A549 (cell line): ENCODE results near the gene TRIM10. TPM values are rescaled to one million over a fixed set of nuclear protein-coding genes. Genes with fewer than 3 reads are reported as not detected.

ENCODE experiments used
- ATAC-seq, 2 experiments: fragments of 200-7000 bp in 1 of 2; fragments of >200 bp in 1 of 2; cut with Nextera tagmentation in 1 of 2; cut with Tn5 transposase in 1 of 2; 3 replicates each; pipeline versions ENCODE4 v1.8.0 to v1.9.1; 2018 to 2020; ENCODE audit warnings: mild to moderate bottlenecking in 1 of 2, moderate library complexity in 1 of 2
- CTCF ChIA-PET: fragments of 300-600 bp; sonication (Branson Sonifier 250); formaldehyde crosslinking; extraction: SDS; loops from one replicate; lab custom pipeline; 2021; ENCODE audit warnings: antibody characterized with exemption, inconsistent platforms; lab: Yijun Ruan, JAX
- POLR2A ChIA-PET: fragments of 350-600 bp; formaldehyde crosslinking; extraction: SDS; loops from one replicate; lab custom pipeline; 2021; ENCODE audit warnings: antibody characterized with exemption, inconsistent platforms; lab: Yijun Ruan, JAX
- DNase-seq, 2 experiments: peaks; one replicate each; pipeline versions ENCODE4 v3.0.0 to v3.0.0-alpha.2; 2011 to 2016; ENCODE audit warnings: low read depth in 1 of 2, low spot score in 1 of 2
- FAIRE-seq: peaks from 2 replicates; lab custom pipeline; 2011; peaks lifted over from hg19 to GRCh38; lab: Jason Lieb, UNC
- H3K27ac ChIP-seq, 2 experiments: fragments of >200 bp; sonication (Bioruptor Twin); formaldehyde crosslinking; 3 replicates each; pipeline ENCODE4 v1.5.1; 2016 to 2017
- H3K4me1 ChIP-seq: fragments of >200 bp; sonication (Bioruptor Twin); formaldehyde crosslinking; 3 replicates; pipeline ENCODE4 v1.6.1; 2016
- H3K4me2 ChIP-seq: fragments of >200 bp; sonication (Bioruptor Twin); formaldehyde crosslinking; 3 replicates; pipeline ENCODE4 v1.6.1; 2016
- H3K4me3 ChIP-seq: fragments of >200 bp; sonication (Bioruptor Twin); formaldehyde crosslinking; 3 replicates; pipeline ENCODE4 v1.5.1; 2016
- H3K9me3 ChIP-seq: fragments of >200 bp; sonication (Bioruptor Twin); formaldehyde crosslinking; 3 replicates; pipeline ENCODE4 v1.6.1; 2016
- CBX2 ChIP-seq: fragments of 200-600 bp; sonication (generic); IDR thresholded peaks from 2 replicates; pipeline ENCODE4 v1.6.1; 2016; ENCODE audit warnings: low read depth, mild to moderate bottlenecking, borderline replicate concordance
- CBX8 ChIP-seq: fragments of 200-600 bp; sonication (generic); IDR thresholded peaks from 2 replicates; pipeline ENCODE4 v1.6.1; 2016
- CHD2 ChIP-seq: fragments of 150-350 bp; IDR thresholded peaks from 2 replicates; pipeline ENCODE4 v1.6.1; 2014; ENCODE audit warnings: low read length; ENCODE audit not compliant: partially characterized antibody
- EHMT2 ChIP-seq: fragments of 200-600 bp; sonication (generic); IDR thresholded peaks from 2 replicates; pipeline ENCODE4 v1.6.1; 2016; ENCODE audit warnings: antibody characterized with exemption, low read depth, mild to moderate bottlenecking, moderate library complexity
- ESRRA ChIP-seq: fragments of 150-350 bp; IDR thresholded peaks from 2 replicates; pipeline ENCODE4 v1.6.1; 2014; ENCODE audit warnings: mild to moderate bottlenecking, low read length, borderline replicate concordance
- FOSL2 ChIP-seq, 2 experiments: fragments of 450-650 bp in 1 of 2; fragments of >200 bp in 1 of 2; sonication (Bioruptor Twin) in 1 of 2; formaldehyde crosslinking; IDR thresholded peaks; 2 replicates each; pipeline versions ENCODE4 v1.5.0 to v1.6.1; 2016 to 2020; ENCODE audit warnings: mild to moderate bottlenecking in 1 of 2, moderate library complexity in 1 of 2
- FOXS1 ChIP-seq: fragments of 250-450 bp; sonication (Bioruptor Pico); IDR thresholded peaks from 2 replicates; pipeline ENCODE4 v1.5.0; 2020; ENCODE audit warnings: mild to moderate bottlenecking, moderate library complexity
- HEYL ChIP-seq: fragments of 250-450 bp; sonication (Bioruptor Pico); IDR thresholded peaks from 2 replicates; pipeline ENCODE4 v1.8.0; 2021; ENCODE audit warnings: mild to moderate bottlenecking, moderate library complexity
- HOXB5 ChIP-seq: fragments of 250-450 bp; sonication (Bioruptor Pico); IDR thresholded peaks from 2 replicates; pipeline ENCODE4 v1.5.0; 2020; ENCODE audit warnings: mild to moderate bottlenecking, moderate library complexity
- JUN ChIP-seq, 2 experiments: fragments of >200 bp; sonication (Bioruptor Twin); formaldehyde crosslinking; IDR thresholded peaks; 2 replicates in 1 of 2; 3 replicates in 1 of 2; pipeline ENCODE4 v1.6.1; 2016 to 2017
- JUNB ChIP-seq: fragments of >200 bp; sonication (Bioruptor Twin); formaldehyde crosslinking; IDR thresholded peaks from 2 replicates; pipeline ENCODE4 v1.6.1; 2016
- MAZ ChIP-seq: fragments of 150-350 bp; IDR thresholded peaks from 2 replicates; pipeline ENCODE4 v1.6.1; 2014; ENCODE audit warnings: antibody characterized with exemption, low read depth, low read length, borderline replicate concordance
- PHF8 ChIP-seq: fragments of 200-600 bp; sonication (generic); IDR thresholded peaks from 2 replicates; pipeline ENCODE4 v1.6.1; 2016; ENCODE audit warnings: low read depth, mild to moderate bottlenecking, antibody characterized with exemption, moderate library complexity, borderline replicate concordance
- POLR2A ChIP-seq: IDR thresholded peaks from 2 replicates; pipeline ENCODE4 v1.6.1; 2012; ENCODE audit warnings: mild to moderate bottlenecking, low read length
- RCOR1 ChIP-seq: fragments of 150-350 bp; IDR thresholded peaks from 2 replicates; pipeline ENCODE4 v1.6.1; 2014; ENCODE audit warnings: antibody characterized with exemption, low read length, low read depth
- RNF2 ChIP-seq: fragments of 200-600 bp; sonication (generic); IDR thresholded peaks from 2 replicates; pipeline ENCODE4 v1.6.1; 2016; ENCODE audit warnings: low read depth, mild to moderate bottlenecking, antibody characterized with exemption, moderate library complexity, borderline replicate concordance
- SREBF2 ChIP-seq: fragments of 450-650 bp; IDR thresholded peaks from 2 replicates; pipeline ENCODE4 v1.6.1; 2014; ENCODE audit warnings: mild to moderate bottlenecking, moderate library complexity
- TFCP2L1 ChIP-seq: fragments of 250-450 bp; sonication (Bioruptor Pico); IDR thresholded peaks from 2 replicates; pipeline ENCODE4 v1.5.0; 2021; ENCODE audit warnings: mild to moderate bottlenecking
- TP53 ChIP-seq: fragments of 250-450 bp; sonication (Bioruptor Pico); IDR thresholded peaks from 2 replicates; pipeline ENCODE4 v1.5.0; 2021; ENCODE audit warnings: mild to moderate bottlenecking, moderate library complexity
- ZNF302 ChIP-seq: fragments of 250-450 bp; sonication (Bioruptor Pico); IDR thresholded peaks from 2 replicates; pipeline ENCODE4 v1.9.0; 2021; ENCODE audit warnings: inconsistent platforms, mild to moderate bottlenecking, moderate library complexity
- ZSCAN20 ChIP-seq: fragments of 250-450 bp; sonication (Bioruptor Pico); IDR thresholded peaks from 2 replicates; pipeline ENCODE4 v1.8.0; 2022; ENCODE audit warnings: mild to moderate bottlenecking, moderate library complexity
- WGBS: methylation state at CpG from one replicate; pipeline ENCODE4 v1.1.6; 2017; ENCODE audit errors: missing lambda C conversion rate; 5-methylcytosine and 5-hydroxymethylcytosine counted together
- polyA plus RNA-seq, 4 experiments: library from polyadenylated mRNA; depleted of rRNA in 3 of 4; stranded (reverse); fragments of >200 nt; fragmentation: RNase III in 1 of 4; extraction: RNeasy Plus Mini Kit Qiagen cat#74134 plus additional on column Dnase treatment in 1 of 4; gene quantifications; 2 replicates in 3 of 4; 3 replicates in 1 of 4; pipeline ENCODE4 v1.2.3, GENCODE V29; 2011 to 2017
- TF ChIP-seq, protein P1 (sequence below): IDR thresholded peaks from 2 replicates; pipeline ENCODE4 v1.6.1; 2012
- TF ChIP-seq, protein P2 (sequence below): fragments of 250-450 bp; sonication (Bioruptor Pico); IDR thresholded peaks from 2 replicates; pipeline ENCODE4 v1.5.0; 2020; ENCODE audit warnings: low read depth, mild to moderate bottlenecking, moderate library complexity
- TF ChIP-seq, protein P3 (sequence below): IDR thresholded peaks from 2 replicates; pipeline ENCODE4 v1.6.1; 2012; ENCODE audit warnings: low read depth, borderline replicate concordance
- TF ChIP-seq, protein P4 (sequence below): fragments of 200-600 bp; sonication (generic); IDR thresholded peaks from 2 replicates; pipeline ENCODE4 v1.6.1; 2016; ENCODE audit warnings: antibody characterized with exemption, mild to moderate bottlenecking, moderate library complexity
- TF ChIP-seq, protein P5 (sequence below): IDR thresholded peaks from 2 replicates; pipeline ENCODE4 v1.6.1; 2012
- TF ChIP-seq, protein P6 (sequence below): fragments of >200 bp; sonication (Bioruptor Twin); formaldehyde crosslinking; IDR thresholded peaks from 3 replicates; pipeline ENCODE4 v1.6.1; 2016
- TF ChIP-seq, protein P7 (sequence below): fragments of >200 bp; sonication (Bioruptor Twin); formaldehyde crosslinking; IDR thresholded peaks from 3 replicates; pipeline ENCODE4 v1.5.1; 2016

The TRIM10 gene
- polyA plus RNA-seq, 2 of the 4 experiments (the other 2 are of a cell fraction): 0.03 to 0.12 TPM

DNA sequence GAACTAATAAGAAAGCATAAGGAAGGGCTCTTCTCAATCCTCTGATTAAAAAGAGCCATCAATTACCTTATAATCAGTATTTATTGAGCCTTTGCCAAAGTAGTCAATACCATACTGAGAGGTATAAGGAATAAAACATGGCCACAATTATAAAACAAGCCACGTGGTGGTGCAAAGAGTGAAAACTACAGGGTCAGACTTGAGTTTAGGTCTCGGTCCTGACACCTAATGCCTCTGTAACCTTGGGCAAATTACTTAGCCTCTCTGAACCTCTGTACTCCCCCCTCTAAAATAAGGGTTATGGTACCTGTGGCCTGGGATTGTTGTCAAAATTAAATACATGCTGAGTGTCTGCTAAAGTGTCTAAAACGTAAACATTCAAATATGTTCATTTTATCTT, 11.8 kb downstream of the TRIM10 start:
- POLR2A ChIA-PET: no interaction called here
- ATAC-seq (no peak), DNase-seq (no peak), FAIRE-seq (no peak)
- H3K9me3 ChIP-seq: no peaks in the 10 kb centered on the region
- CTCF ChIA-PET: interaction anchor here (0.6 to 7.2 kb wide), 2 partner anchors 18 to 30 kb away, joined by 3 to 56 read pairs; no protein-coding TSS in a partner anchor
- 40% methylated on average over 3 of the region's 3 CpGs for WGBS
- peaks cover 7% of the 10 kb centered on the region for H3K4me1 ChIP-seq
- TF ChIP-seq, protein P1, sequence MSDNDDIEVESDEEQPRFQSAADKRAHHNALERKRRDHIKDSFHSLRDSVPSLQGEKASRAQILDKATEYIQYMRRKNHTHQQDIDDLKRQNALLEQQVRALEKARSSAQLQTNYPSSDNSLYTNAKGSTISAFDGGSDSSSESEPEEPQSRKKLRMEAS: no peak
- TF ChIP-seq, protein P2, sequence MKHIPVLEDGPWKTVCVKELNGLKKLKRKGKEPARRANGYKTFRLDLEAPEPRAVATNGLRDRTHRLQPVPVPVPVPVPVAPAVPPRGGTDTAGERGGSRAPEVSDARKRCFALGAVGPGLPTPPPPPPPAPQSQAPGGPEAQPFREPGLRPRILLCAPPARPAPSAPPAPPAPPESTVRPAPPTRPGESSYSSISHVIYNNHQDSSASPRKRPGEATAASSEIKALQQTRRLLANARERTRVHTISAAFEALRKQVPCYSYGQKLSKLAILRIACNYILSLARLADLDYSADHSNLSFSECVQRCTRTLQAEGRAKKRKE (CRISPR knock-in tag): no peak
- TF ChIP-seq CBX2 (no peak), TFCP2L1 (no peak), RNF2 (no peak), HEYL (CRISPR knock-in tag) (no peak), CBX8 (no peak), FOXS1 (no peak), JUN (IDR thresholded peaks at IDR 0.05) (no peak), JUNB (no peak), CHD2 (no peak), HOXB5 (CRISPR knock-in tag) (no peak)
- TF ChIP-seq, protein P3, sequence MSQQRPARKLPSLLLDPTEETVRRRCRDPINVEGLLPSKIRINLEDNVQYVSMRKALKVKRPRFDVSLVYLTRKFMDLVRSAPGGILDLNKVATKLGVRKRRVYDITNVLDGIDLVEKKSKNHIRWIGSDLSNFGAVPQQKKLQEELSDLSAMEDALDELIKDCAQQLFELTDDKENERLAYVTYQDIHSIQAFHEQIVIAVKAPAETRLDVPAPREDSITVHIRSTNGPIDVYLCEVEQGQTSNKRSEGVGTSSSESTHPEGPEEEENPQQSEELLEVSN: no peak
- TF ChIP-seq, protein P4, sequence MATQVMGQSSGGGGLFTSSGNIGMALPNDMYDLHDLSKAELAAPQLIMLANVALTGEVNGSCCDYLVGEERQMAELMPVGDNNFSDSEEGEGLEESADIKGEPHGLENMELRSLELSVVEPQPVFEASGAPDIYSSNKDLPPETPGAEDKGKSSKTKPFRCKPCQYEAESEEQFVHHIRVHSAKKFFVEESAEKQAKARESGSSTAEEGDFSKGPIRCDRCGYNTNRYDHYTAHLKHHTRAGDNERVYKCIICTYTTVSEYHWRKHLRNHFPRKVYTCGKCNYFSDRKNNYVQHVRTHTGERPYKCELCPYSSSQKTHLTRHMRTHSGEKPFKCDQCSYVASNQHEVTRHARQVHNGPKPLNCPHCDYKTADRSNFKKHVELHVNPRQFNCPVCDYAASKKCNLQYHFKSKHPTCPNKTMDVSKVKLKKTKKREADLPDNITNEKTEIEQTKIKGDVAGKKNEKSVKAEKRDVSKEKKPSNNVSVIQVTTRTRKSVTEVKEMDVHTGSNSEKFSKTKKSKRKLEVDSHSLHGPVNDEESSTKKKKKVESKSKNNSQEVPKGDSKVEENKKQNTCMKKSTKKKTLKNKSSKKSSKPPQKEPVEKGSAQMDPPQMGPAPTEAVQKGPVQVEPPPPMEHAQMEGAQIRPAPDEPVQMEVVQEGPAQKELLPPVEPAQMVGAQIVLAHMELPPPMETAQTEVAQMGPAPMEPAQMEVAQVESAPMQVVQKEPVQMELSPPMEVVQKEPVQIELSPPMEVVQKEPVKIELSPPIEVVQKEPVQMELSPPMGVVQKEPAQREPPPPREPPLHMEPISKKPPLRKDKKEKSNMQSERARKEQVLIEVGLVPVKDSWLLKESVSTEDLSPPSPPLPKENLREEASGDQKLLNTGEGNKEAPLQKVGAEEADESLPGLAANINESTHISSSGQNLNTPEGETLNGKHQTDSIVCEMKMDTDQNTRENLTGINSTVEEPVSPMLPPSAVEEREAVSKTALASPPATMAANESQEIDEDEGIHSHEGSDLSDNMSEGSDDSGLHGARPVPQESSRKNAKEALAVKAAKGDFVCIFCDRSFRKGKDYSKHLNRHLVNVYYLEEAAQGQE: no peak
- H3K4me3 ChIP-seq: no peak overlapping the region
- H3K4me2 ChIP-seq: no peak overlapping the region
- H3K27ac ChIP-seq: no peak overlapping the region

DNA sequence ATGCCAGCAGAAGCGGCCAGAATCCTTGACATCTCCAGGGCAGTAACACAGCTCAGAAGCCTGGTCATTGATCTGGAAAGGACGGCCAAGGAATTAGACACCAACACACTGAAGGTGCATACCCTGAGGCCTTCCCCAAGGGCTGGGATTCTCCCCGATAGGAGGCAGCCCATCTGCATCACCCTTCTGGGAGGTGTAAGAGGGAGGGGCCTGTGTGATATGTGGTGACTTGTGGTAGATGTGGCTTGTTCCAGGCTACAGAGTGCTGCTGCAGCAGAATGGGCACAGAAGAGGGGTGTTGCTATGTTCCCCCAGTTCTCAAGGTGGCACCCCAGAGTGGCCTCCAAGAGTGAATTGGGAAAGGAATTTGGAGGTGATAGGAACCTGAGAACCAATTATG, 13.9 kb downstream of the TRIM10 start:
- 0 out of 3 replicates have a peak, but pooled peaks cover under 1% of the 10 kb centered on the region for H3K4me1 ChIP-seq
- DNase-seq: no peak
- no peak for TF ChIP-seq FOXS1
- TF ChIP-seq ZSCAN20 (CRISPR knock-in tag): no peak
- no peak for TF ChIP-seq ESRRA
- TF ChIP-seq RNF2: no peak
- no peak for TF ChIP-seq CHD2
- TF ChIP-seq FOSL2 (IDR thresholded peaks at IDR 0.05): no peak
- TF ChIP-seq FOSL2 (CRISPR knock-in tag; IDR thresholded peaks at IDR 0.05): no peak
- TF ChIP-seq TFCP2L1: no peak
- no peak for TF ChIP-seq MAZ
- TF ChIP-seq EHMT2: no peak
- no peak for TF ChIP-seq CBX8
- TF ChIP-seq TP53 (CRISPR knock-in tag): no peak
- TF ChIP-seq, protein P5, sequence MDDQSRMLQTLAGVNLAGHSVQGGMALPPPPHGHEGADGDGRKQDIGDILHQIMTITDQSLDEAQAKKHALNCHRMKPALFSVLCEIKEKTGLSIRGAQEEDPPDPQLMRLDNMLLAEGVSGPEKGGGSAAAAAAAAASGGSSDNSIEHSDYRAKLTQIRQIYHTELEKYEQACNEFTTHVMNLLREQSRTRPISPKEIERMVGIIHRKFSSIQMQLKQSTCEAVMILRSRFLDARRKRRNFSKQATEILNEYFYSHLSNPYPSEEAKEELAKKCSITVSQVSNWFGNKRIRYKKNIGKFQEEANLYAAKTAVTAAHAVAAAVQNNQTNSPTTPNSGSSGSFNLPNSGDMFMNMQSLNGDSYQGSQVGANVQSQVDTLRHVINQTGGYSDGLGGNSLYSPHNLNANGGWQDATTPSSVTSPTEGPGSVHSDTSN: no peak
- TF ChIP-seq PHF8: no peak
- TF ChIP-seq, protein P6, sequence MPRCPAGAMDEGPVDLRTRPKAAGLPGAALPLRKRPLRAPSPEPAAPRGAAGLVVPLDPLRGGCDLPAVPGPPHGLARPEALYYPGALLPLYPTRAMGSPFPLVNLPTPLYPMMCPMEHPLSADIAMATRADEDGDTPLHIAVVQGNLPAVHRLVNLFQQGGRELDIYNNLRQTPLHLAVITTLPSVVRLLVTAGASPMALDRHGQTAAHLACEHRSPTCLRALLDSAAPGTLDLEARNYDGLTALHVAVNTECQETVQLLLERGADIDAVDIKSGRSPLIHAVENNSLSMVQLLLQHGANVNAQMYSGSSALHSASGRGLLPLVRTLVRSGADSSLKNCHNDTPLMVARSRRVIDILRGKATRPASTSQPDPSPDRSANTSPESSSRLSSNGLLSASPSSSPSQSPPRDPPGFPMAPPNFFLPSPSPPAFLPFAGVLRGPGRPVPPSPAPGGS: no peak
- no peak for TF ChIP-seq POLR2A
- no peak for TF ChIP-seq SREBF2
- TF ChIP-seq ZNF302 (CRISPR knock-in tag): no peak
- TF ChIP-seq HOXB5 (CRISPR knock-in tag): no peak
- no peak for TF ChIP-seq RCOR1
- TF ChIP-seq, protein P7, sequence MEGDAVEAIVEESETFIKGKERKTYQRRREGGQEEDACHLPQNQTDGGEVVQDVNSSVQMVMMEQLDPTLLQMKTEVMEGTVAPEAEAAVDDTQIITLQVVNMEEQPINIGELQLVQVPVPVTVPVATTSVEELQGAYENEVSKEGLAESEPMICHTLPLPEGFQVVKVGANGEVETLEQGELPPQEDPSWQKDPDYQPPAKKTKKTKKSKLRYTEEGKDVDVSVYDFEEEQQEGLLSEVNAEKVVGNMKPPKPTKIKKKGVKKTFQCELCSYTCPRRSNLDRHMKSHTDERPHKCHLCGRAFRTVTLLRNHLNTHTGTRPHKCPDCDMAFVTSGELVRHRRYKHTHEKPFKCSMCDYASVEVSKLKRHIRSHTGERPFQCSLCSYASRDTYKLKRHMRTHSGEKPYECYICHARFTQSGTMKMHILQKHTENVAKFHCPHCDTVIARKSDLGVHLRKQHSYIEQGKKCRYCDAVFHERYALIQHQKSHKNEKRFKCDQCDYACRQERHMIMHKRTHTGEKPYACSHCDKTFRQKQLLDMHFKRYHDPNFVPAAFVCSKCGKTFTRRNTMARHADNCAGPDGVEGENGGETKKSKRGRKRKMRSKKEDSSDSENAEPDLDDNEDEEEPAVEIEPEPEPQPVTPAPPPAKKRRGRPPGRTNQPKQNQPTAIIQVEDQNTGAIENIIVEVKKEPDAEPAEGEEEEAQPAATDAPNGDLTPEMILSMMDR: no peak
- TF ChIP-seq, all 56 proteins: peak for 0
- CTCF ChIA-PET: interaction anchor here (7.2 kb wide), 1 partner anchor 16 kb away, joined by 56 read pairs; no protein-coding TSS in a partner anchor
- POLR2A ChIA-PET: no interaction called here
- WGBS: 100% methylated on average over 1 of the region's 3 CpGs
- H3K9me3 ChIP-seq: no peaks in the 10 kb centered on the region
- no peak overlapping the region for H3K4me3 ChIP-seq
- FAIRE-seq (no peak), ATAC-seq (no peak)
- no peak overlapping the region for H3K4me2 ChIP-seq
- H3K27ac ChIP-seq: no peak overlapping the region
